Measurements from ENCODE around the gene CFAP46. TPM values are rescaled to one million over a fixed set of nuclear protein-coding genes. Genes with fewer than 3 reads are reported as not detected.
"Not testable (repeated sequence)": the region's sequence is repeated elsewhere in the genome, so short reads cannot be mapped to it uniquely, and the experiment has no call there.

Gene CFAP46
- total RNA-seq, 6 experiments from 2014 or later = 0.31 to 1.4 (median 0.32) TPM; not detected in 1

DNA sequence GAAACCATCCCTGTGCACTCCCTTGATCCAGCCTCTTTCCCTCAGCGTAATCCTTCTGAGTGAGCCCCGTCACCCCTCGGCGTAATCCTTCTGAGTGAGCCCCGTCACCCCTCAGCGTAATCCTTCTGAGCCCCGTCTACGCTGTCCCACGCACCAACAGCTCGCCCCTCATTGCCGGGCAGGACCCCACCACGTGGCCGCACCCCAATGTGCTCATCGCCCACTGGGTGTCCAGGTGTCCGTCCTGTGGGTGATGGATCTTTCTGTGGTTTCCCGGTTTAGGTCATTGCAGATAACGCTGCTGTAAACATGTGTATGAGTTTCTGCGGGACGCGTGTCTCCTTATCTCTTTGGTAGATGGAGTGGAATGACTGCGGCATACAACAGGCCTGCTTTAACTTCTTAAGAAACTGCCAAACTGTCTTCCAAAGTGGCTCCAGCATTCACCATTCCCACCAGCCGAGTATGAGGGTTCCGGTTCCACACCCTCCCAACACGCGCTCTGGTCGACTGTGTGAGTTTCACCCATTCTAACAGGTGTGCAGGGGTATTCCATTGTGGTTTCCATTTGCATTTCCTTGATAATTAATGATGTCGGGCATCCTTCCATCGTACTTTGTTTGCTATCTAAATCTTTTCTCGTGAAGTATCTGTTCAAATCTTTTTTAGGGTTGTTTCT, 114.4 kb downstream of the CFAP46 start:
- no peak for TF ChIP-seq CTCF (IDR thresholded peaks at IDR 0.05)
- Mint-ChIP-seq H3K36me3 (ENCODE audit: low read depth) (no peaks in the 10 kb centered on the region), H3K9me3 (peaks cover 10% of the 10 kb centered on the region)

DNA sequence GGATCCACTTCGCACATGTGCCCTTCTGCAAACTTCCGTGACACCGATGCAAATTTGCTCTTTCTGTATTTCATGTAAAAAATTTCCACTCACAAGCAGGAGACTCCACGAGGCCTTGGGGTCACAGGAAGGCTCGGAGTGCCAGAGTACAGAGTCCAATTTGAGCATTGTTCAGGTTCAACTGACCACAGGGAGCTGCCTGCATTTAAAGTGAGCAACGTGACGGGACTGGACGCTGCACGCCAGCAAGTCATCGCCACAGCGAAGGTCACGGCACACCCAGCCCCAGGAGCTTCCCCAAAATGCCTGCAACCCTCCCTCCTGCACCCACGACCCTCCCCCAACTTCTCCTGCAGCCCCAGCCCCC, 115.0 kb downstream of the CFAP46 start:
- peaks cover 10% of the 10 kb centered on the region for H3K9me3 Mint-ChIP-seq
- H3K27ac Mint-ChIP-seq = no peak overlapping the region
- no peak overlapping the region for H3K4me3 Mint-ChIP-seq
- no peak for DNase-seq
- H3K36me3 Mint-ChIP-seq (ENCODE audit: low read depth) = no peaks in the 10 kb centered on the region
- no peak for TF ChIP-seq CTCF (IDR thresholded peaks at IDR 0.05)
- peaks cover 35% of the 10 kb centered on the region for H3K27me3 Mint-ChIP-seq (ENCODE audit: insufficient read depth)
- no peaks in the 10 kb centered on the region for H3K4me1 Mint-ChIP-seq (ENCODE audit: low read depth)

More for the DNA sequence above, 114.4 kb downstream of the CFAP46 start:
- Mint-ChIP-seq H3K27ac (no peak overlapping the region), H3K27me3 (ENCODE audit: insufficient read depth) (peaks cover 37% of the 10 kb centered on the region), H3K4me3 (no peak overlapping the region), H3K4me1 (ENCODE audit: low read depth) (no peaks in the 10 kb centered on the region)
- no peak for DNase-seq

DNA sequence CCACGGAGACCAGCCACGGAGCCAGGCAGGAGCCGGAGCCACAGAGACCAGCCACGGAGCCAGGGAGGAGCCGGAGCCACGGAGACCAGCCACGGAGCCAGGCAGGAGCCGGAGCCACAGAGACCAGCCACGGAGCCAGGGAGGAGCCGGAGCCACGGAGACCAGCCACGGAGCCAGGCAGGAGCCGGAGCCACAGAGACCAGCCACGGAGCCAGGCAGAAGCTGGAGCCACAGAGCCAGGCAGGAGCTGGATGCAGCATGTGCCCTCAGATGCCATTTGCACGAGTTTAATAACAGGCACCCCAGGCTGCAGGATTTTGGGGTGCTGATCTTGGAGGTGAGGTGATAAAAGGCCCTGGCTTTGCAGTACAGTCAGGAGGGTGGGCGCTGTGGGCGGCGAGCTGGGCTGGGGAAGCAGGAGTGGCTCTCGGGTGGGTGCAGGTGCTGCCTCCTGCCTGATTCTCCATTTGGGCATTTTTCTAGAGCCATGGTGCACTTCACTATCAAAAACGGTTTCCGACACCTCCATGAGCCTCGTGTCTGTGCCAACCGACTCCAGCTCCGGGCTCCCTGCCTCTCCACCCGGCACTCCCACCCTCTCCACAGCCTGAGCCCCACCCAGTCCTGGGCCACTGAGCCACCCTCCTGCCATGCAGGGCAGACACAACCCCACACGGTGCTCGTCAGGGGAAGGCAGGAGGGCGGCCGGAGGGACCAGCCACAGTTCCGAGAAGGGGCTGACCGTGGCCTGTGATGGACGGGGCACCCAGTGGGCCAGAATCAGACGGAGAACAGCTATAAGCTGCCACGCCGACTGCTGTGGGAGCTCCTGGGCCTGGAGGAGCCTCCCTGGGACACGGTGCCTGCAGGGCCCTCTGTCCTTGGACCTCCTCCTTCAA, 115.6 kb downstream of the CFAP46 start:
- Mint-ChIP-seq H3K9me3 (peaks cover 10% of the 10 kb centered on the region), H3K4me3 (no peak overlapping the region), H3K27me3 (ENCODE audit: insufficient read depth) (peaks cover 29% of the 10 kb centered on the region), H3K4me1 (ENCODE audit: low read depth) (no peaks in the 10 kb centered on the region), H3K27ac (no peak overlapping the region), H3K36me3 (ENCODE audit: low read depth) (no peaks in the 10 kb centered on the region)
- TF ChIP-seq CTCF (IDR thresholded peaks at IDR 0.05) = no peak
- DNase-seq = no peak

DNA sequence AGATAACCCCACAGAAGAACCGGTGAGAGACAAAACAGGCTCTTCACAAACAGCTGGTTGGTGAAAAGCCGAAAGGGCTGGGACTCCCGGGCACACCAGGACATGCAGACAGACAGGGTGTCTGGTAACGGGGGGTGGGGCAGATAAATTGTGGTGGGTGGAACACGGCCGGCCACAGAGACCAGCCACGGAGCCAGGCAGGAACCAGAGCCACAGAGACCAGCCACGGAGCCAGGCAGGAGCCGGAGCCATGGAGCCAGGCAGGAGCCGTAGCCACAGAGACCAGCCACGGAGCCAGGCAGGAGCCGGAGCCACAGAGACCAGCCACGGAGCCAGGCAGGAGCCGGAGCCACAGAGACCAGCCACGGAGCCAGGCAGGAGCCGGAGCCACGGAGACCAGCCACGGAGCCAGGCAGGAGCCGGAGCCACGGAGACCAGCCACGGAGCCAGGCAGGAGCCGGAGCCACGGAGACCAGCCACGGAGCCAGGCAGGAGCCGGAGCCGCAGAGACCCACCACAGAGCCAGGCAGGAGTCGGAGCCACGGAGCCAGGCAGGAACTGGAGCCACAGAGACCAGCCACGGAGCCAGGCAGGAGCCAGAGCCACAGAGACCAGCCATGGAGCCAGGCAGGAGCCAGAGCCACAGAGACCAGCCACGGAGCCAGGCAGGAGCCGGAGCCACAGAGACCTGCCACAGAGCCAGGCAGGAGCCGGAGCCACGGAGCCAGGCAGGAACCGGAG, 116.4 kb downstream of the CFAP46 start:
- not testable (repeated sequence) for H3K27ac Mint-ChIP-seq; H3K4me1 Mint-ChIP-seq (ENCODE audit: low read depth); H3K4me3 Mint-ChIP-seq; DNase-seq; H3K36me3 Mint-ChIP-seq (ENCODE audit: low read depth)
- Mint-ChIP-seq H3K27me3 (ENCODE audit: insufficient read depth) (peaks cover 21% of the 10 kb centered on the region), H3K9me3 (peaks cover 10% of the 10 kb centered on the region)

DNA sequence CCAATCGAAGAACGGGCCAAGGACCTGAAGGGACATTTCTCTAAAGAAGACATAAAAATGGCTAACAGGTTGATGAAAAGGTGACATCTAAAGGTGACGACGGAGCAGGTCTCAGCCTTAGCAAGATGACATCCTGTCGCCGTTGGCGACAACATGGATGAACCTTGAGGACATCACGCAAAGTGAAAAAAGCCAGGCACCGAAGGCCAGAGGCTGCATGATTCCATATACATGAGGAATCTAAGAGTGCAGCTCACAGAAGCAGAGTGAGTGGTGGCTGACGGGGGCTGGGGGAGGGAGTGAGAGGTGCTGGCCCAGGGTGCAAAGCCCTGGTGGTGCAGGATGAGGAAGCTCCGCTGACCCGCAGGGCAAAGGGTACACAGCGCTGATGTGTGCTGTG, 122.3 kb downstream of the CFAP46 start:
- Mint-ChIP-seq H3K27me3 (ENCODE audit: insufficient read depth) (peaks cover 24% of the 10 kb centered on the region), H3K27ac (no peak overlapping the region), H3K4me3 (no peak overlapping the region), H3K4me1 (ENCODE audit: low read depth) (no peaks in the 10 kb centered on the region), H3K36me3 (ENCODE audit: low read depth) (no peaks in the 10 kb centered on the region; the same call in 1 of the 2 replicates), H3K9me3 (peaks cover 14% of the 10 kb centered on the region)
- no peak for DNase-seq
- TF ChIP-seq CTCF (IDR thresholded peaks at IDR 0.05) = no peak

Data from HFFc6 (cell line).